HG03097 (cell line): ENCODE measurements around the gene TRIM15.
"Not testable (repeated sequence)": the region's sequence is repeated elsewhere in the genome, so short reads cannot be mapped to it uniquely, and the experiment has no call there.

Experiments used
- ATAC-seq: cut with Tn5 transposase; IDR thresholded peaks from one replicate; pipeline ENCODE4 v1.9.1; 2021; ENCODE audit not compliant: unreplicated experiment, low FRiP score

The TRIM15 gene

GRCh38 chr6:30160785-30161531 lies 2.4 kb upstream of the TRIM15 start, which contains the start of gene TRIM10:
TRIM10 (minus strand) TSS chr6:30161211; CDS start chr6:30160858, 353 bp downstream.
- ATAC-seq, result no peak

- ATAC-seq, result no peak
Observed at GRCh38 chr6:30162265-30163089, 869 bp upstream of the TRIM15 start.

- ATAC-seq, result no peak
Observed at GRCh38 chr6:30163918-30164654, 740 bp downstream of the TRIM15 start.

GRCh38 chr6:30164714-30165113 lies 1.4 kb downstream of the TRIM15 start:
- no peak for ATAC-seq

GRCh38 chr6:30165238-30165637 lies 1.9 kb downstream of the TRIM15 start:
- ATAC-seq, result not testable (repeated sequence)

- ATAC-seq, result no peak
Observed at GRCh38 chr6:30167101-30167500, 3.8 kb downstream of the TRIM15 start.

- ATAC-seq, result no peak
Observed at GRCh38 chr6:30168741-30169140, 5.4 kb downstream of the TRIM15 start.

GRCh38 chr6:30169658-30170614 lies 6.6 kb downstream of the TRIM15 start:
- ATAC-seq, result no peak

GRCh38 chr6:30171677-30172471 lies 8.5 kb downstream of the TRIM15 start:
- no peak for ATAC-seq

- ATAC-seq, result no peak
Observed at GRCh38 chr6:30172681-30173080, 9.3 kb downstream of the TRIM15 start.

- no peak for ATAC-seq
Observed at GRCh38 chr6:30175765-30176164, 12.4 kb downstream of the TRIM15 start.

- no peak for ATAC-seq
Observed at GRCh38 chr6:30178837-30179236, 15.5 kb downstream of the TRIM15 start.

- ATAC-seq, result no peak
Observed at GRCh38 chr6:30180145-30180544, 16.8 kb downstream of the TRIM15 start.

GRCh38 chr6:30184417-30185031 lies 21.2 kb downstream of the TRIM15 start:
- ATAC-seq, result no peak

GRCh38 chr6:30185846-30186484 lies 22.6 kb downstream of the TRIM15 start:
- ATAC-seq, result no peak

- no peak for ATAC-seq
Observed at GRCh38 chr6:30188541-30188940, 25.2 kb downstream of the TRIM15 start.

GRCh38 chr6:30192076-30192475 lies 28.7 kb downstream of the TRIM15 start:
- ATAC-seq, result no peak
